ENCODE results near the gene COA8. TPM values are rescaled to one million over a fixed set of nuclear protein-coding genes. Genes with fewer than 3 reads are reported as not detected.

COA8 gene
- total RNA-seq, 4 donors from 2014 or later: 13.6 to 20.8 (median 17.9) TPM

DNA sequence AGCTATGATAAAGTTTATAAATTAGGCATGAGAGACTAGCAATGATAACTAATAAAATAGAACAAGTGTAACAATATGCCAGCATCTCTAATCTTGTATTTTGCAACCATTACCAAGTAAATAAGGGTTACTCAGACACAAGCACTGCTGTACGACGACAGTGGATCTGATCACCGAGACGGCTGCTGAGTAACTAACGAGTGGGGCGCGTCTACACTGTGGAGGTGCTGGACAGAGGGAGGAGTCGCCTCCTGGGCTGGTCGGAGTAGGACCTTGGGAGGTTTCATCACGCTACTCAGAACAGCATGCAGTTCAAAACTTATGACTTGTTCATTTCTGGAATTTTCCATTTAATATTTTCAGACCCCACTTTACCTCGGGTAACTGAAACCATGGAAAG lies 18.4 kb downstream of the COA8 start:
- no peak for TF ChIP-seq POLR2A (IDR thresholded peaks at IDR 0.05)
- TF ChIP-seq, protein P1, sequence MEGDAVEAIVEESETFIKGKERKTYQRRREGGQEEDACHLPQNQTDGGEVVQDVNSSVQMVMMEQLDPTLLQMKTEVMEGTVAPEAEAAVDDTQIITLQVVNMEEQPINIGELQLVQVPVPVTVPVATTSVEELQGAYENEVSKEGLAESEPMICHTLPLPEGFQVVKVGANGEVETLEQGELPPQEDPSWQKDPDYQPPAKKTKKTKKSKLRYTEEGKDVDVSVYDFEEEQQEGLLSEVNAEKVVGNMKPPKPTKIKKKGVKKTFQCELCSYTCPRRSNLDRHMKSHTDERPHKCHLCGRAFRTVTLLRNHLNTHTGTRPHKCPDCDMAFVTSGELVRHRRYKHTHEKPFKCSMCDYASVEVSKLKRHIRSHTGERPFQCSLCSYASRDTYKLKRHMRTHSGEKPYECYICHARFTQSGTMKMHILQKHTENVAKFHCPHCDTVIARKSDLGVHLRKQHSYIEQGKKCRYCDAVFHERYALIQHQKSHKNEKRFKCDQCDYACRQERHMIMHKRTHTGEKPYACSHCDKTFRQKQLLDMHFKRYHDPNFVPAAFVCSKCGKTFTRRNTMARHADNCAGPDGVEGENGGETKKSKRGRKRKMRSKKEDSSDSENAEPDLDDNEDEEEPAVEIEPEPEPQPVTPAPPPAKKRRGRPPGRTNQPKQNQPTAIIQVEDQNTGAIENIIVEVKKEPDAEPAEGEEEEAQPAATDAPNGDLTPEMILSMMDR (IDR thresholded peaks at IDR 0.05): no peak
- Histone ChIP-seq H3K4me1 (peaks cover 0 to 12% (median 2%) of the 10 kb centered on the region in 4 donors), H3K36me3 (peaks cover 0 to 33% (median 0%) of the 10 kb centered on the region in 3 donors), H3K4me3 (no peak overlapping the region), H3K27ac (no peak overlapping the region), H3K27me3 (no peaks in the 10 kb centered on the region), H3K9me3 (no peaks in the 10 kb centered on the region)
- no peak for DNase-seq

DNA sequence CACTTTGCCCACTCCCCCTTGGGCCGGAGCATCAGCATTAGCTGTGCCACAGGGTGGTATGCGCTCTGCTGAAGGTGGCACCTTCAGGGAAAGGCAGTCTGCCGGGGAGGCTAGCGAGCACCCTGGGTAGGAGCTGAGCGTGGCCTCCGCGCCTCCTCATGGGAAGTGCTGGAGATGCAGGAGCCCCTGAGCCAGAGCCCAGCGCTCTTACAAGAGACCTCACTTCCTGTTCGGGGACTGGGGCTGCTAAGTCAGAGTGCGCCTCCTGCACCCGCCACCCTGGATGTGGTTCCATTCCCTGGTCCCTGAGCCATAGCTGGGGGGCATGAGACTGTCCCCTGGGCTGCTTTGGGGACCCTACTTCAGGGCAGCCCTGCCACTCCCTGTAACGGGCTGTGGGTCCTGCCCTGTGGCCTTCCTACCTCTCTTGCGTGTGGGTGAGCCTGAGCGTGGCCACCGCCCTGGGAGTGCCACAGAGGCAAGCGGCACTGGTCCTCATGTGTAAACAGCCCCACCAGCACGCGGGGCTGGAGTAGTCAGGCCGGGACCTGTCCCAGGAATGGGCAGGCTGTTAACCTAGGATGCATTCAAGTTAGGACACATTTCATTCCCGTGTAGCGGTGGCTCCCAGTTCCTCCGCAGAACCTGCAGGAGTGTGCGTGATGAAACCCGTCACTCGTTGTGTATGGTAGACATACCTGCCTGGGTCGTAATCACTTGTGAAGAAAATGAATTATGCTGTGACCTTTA lies 19.4 kb downstream of the COA8 start:
- Histone ChIP-seq H3K36me3 (peaks cover 0 to 33% (median 0%) of the 10 kb centered on the region in 3 donors), H3K9me3 (no peaks in the 10 kb centered on the region), H3K4me3 (no peak overlapping the region), H3K27ac (no peak overlapping the region), H3K27me3 (no peaks in the 10 kb centered on the region), H3K4me1 (peaks cover 0 to 3% (median under 1%) of the 10 kb centered on the region in 4 donors)
- no peak for DNase-seq
- TF ChIP-seq, protein P1 (IDR thresholded peaks at IDR 0.05): no peak
- no peak for TF ChIP-seq POLR2A (IDR thresholded peaks at IDR 0.05)

DNA sequence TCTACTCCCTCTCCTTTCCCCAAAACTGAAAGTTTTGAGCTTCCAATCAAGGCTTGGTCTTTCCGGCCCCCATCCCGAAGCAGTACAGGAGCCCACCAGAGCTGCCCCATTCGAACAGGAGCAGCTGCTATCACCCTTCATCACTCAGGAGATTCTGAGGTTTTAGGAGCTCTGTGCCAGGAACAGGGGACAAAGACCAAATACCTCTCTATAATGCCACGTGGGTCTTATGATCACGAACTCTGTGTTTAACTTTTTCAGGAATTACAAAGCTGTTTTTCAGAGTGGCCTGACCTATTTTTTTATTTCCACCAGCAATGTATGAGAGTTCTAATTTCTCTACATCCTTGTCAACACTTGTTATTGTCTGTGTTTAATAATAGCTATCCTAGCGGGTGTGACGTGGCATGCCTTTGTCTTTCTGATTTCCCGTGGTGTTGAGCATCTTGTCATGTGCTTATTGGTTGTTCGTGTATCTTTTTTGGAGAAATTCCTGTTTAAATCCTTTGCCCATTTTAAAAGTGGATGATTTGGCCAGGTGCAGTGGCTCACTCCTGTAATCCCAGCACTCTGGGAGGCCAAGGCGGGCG lies 21.7 kb downstream of the COA8 start:
- no peak overlapping the region for H3K4me3 ChIP-seq
- H3K27ac ChIP-seq: no peak overlapping the region
- H3K27me3 ChIP-seq: no peaks in the 10 kb centered on the region
- no peak for TF ChIP-seq POLR2A (IDR thresholded peaks at IDR 0.05)
- TF ChIP-seq, protein P1 (IDR thresholded peaks at IDR 0.05): no peak
- no peaks in the 10 kb centered on the region for H3K9me3 ChIP-seq
- H3K36me3 ChIP-seq: peaks cover 0 to 24% (median 0%) of the 10 kb centered on the region in 3 donors
- H3K4me1 ChIP-seq: no peaks in the 10 kb centered on the region
- no peak for DNase-seq

- Histone ChIP-seq H3K4me3 (no peak overlapping the region), H3K27ac (peak overlapping the region in 2 of 4 donors; percentile 2 to 8)
Measured at GRCh38 chr14:103593577-103593976, 30.8 kb downstream of the COA8 start.

DNA sequence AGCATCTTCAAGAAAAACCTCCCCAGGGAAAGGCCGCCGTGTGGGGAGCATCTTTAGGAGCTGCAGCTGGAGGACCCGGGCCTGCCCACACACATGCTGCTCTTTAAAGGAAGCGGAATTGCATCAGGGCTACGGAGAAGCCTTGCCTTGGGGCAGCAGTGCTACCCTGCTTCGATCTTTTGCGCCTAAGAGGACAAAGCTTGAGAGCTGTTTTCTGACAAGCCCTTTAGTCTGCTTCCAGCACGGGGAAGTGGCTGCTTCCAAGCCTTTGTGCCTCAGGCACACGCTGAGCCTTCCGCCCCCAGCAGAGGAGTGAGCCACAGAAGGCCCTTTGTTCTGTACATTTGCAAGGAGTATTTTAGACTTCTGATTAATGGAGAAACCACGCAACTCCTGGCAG lies 31.5 kb downstream of the COA8 start:
- Histone ChIP-seq H3K36me3 (peaks cover 0 to 12% (median 0%) of the 10 kb centered on the region in 3 donors), H3K4me3 (no peak overlapping the region), H3K4me1 (peaks cover 0 to 6% (median 0%) of the 10 kb centered on the region in 4 donors), H3K9me3 (no peaks in the 10 kb centered on the region), H3K27me3 (no peaks in the 10 kb centered on the region), H3K27ac (peak overlapping the region in 3 of 4 donors; percentile 2 to 52 (median 8))
- TF ChIP-seq, protein P1 (IDR thresholded peaks at IDR 0.05): no peak
- TF ChIP-seq POLR2A (IDR thresholded peaks at IDR 0.05): no peak
- no peak for DNase-seq

More at GRCh38 chr14:103593577-103593976, 30.8 kb downstream of the COA8 start:
- TF ChIP-seq POLR2A (IDR thresholded peaks at IDR 0.05): no peak
- TF ChIP-seq, protein P1 (IDR thresholded peaks at IDR 0.05): no peak
- H3K4me1 ChIP-seq: peaks cover 0 to 6% (median 0%) of the 10 kb centered on the region in 4 donors
- DNase-seq: peak in 2 of 3 donors; percentile 32 to 52
- H3K27me3 ChIP-seq: no peaks in the 10 kb centered on the region
- H3K9me3 ChIP-seq: no peaks in the 10 kb centered on the region
- H3K36me3 ChIP-seq: peaks cover 0 to 17% (median 0%) of the 10 kb centered on the region in 3 donors
